LNCAP (cell line): ENCODE data around the gene RGP1.

ENCODE experiments used
- CTCF ChIP-seq: fragments of 450-650 bp; IDR thresholded peaks from 2 replicates; pipeline ENCODE4 v1.5.1; 2017; ENCODE audit warnings: mild to moderate bottlenecking

Gene RGP1

GRCh38 chr9:35792024-35792813 lies 43.1 kb downstream of the RGP1 start:
- TF ChIP-seq CTCF, result no peak

- TF ChIP-seq CTCF, result no peak
Measured at GRCh38 chr9:35792826-35793225, 43.7 kb downstream of the RGP1 start.

- TF ChIP-seq CTCF, result no peak
Measured at GRCh38 chr9:35793461-35793860, 44.4 kb downstream of the RGP1 start.

- no peak for TF ChIP-seq CTCF
Measured at GRCh38 chr9:35795695-35796094, 46.6 kb downstream of the RGP1 start.

GRCh38 chr9:35797311-35798109 lies 48.4 kb downstream of the RGP1 start:
- TF ChIP-seq CTCF, result no peak

- no peak for TF ChIP-seq CTCF
Measured at GRCh38 chr9:35798658-35799374, 49.7 kb downstream of the RGP1 start.

- TF ChIP-seq CTCF, result no peak
Measured at GRCh38 chr9:35800530-35800929, 51.4 kb downstream of the RGP1 start.
